SIG-M5 treated with dmso at 0.1 percent for 504 hours (cell line): Measurements from ENCODE around the gene MCC.
A peak's percentile ranks its signal among the peaks of the same experiment; 100 is the strongest.

Experiments
- DNase-seq: peaks from one replicate; lab custom pipeline; 2025; ENCODE audit not compliant: unreplicated experiment; lab: John Stamatoyannopoulos, UW

The MCC gene

GRCh38 chr5:113230711-113231652 is 257.3 kb downstream of the MCC start:
- DNase-seq = no peak

DNA sequence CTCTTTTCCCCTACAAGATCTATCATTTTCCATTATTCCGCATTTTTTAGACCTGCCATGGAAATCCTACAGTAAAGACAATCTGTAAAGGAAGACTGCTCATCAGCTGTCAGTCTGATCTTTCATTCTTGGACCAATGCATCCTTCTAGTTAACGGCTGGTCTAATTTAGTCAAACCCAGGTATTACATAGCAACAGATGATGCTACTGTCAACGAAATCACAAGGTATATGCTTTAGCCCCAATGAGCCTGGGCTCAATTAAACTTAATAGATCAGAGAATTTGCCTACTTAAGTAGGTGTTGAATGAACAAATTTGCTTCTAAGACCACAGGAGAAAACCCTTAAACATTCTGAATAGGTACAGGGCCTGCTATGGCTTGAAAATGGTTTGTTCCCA is 260.5 kb downstream of the MCC start:
- DNase-seq = no peak

DNA sequence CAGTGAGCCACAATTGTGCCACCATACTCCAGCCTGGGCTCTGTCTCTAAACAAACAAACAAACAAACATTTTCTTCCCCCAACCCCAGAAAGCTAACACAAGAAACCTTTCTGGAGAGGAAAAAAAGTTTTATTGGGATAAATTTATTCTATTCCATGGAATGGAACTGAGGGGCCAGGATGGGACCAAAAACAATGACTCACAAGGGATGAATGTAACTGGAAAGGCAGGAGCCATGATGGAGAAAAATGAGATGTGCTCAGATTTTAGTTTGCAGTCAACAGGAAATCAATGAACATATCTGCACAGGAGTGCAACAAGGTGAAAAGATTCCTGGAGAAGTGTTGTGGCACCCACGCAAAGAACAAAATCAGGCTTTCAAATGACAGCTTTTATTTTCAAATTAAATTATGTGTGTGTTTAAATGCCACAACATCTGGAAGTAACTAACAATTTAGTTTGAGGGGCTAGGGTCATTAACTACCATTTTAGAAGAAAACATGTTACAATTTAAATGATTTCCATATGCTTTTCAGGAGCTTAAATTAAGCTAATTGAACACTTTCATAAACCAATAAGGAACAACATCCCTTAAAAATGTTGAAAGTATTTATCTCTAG is 262.0 kb downstream of the MCC start:
- DNase-seq = no peak

DNA sequence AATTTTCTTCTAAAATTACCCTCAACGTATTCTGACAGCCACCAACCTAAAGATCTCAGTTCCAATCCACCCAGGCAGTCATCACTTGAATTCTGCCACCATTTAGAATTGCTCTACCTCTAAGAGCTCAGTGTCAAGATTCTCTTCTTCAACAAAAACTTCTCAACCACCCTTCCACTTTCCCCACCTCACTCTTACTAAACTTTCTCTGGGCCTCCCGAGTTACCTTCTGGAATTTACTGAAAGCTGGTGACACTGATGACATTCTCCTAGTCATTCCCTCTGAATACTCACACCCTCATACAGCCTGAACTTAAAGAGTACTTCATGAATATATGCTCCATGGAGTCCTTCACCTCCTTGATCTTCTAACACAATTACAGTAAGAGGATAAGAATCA is 263.0 kb downstream of the MCC start:
- no peak for DNase-seq

DNA sequence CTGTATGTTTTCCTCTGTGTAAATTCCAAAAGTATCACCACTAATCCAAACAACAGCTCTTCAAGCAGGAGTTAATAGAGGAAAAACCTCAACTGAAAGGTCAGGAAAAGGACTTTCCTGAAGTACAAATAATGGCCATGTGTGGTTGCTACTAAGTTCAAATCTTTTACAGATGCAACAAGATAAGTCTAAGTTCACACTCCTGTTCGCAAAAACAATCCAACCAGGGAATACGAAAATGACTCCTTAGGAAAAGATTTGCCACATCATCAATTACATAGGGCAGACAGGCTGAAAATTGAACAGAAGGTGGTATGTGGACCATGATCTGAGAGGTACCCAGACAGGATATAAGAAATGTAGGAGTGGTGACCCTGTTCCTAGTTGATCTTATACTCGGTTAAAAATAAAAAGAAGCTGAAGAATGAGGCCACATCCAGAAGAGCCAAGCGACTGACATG is 263.6 kb downstream of the MCC start:
- DNase-seq = no peak

DNA sequence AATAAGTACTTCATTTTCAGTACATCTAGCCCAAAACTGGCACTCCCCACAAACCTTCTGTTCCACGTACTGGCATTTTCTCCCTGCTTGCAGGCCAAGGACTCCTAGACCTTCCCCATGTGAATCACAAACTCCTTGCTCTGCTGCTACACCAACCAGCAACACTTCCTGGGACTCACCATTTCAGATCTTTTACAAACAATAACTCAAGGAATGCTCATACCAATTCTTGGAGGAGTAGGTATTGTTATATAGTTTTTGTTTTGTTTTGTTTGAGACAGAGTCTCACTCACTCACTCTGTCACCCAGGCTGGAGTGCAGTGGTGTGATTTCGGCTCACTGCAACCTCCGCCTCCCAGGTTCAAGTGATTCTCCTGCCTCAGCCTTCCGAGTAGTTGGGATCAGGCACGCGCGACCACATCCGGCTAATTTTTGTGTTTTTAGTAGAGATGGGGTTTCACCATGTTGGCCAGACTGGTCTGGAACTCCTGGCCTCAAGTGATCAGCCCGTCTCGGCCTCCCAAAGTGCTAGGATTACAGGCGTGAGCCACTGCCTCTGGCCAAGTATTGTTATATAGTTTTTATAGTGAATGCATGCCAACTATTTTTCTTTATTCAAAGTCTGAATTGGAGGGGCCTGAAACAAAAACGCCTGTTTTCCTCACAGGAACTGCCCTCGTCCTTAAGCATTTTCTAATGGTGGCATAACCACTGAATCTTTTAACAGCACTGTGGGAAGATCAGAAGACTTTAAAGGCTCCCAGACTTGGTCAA is 264.2 kb downstream of the MCC start:
- DNase-seq = no peak

GRCh38 chr5:113223315-113223714 is 264.9 kb downstream of the MCC start:
- no peak for DNase-seq

GRCh38 chr5:113221294-113222176 is 266.7 kb downstream of the MCC start:
- no peak for DNase-seq

DNA sequence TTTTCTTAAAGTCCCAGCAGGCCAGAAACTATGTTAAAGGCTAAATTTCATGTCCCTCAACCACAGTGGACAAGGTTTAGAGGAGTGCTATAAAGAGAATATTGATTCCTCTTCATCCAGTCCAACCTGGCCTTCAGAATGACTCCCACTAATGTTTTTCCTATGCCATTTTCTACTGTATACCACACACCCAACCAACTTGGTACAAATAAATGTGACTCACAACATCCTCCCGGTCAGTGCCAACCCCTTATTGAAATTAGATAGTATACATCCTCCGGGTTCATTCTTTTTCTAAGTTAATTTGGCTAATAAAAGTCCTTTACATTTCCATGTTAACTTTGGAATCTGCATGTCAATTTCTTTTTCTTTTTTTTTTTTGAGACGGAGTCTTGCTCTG is 268.6 kb downstream of the MCC start:
- no peak for DNase-seq

GRCh38 chr5:113218906-113219517 is 269.2 kb downstream of the MCC start:
- no peak for DNase-seq

GRCh38 chr5:113218200-113218599 is 270.1 kb downstream of the MCC start:
- no peak for DNase-seq

DNA sequence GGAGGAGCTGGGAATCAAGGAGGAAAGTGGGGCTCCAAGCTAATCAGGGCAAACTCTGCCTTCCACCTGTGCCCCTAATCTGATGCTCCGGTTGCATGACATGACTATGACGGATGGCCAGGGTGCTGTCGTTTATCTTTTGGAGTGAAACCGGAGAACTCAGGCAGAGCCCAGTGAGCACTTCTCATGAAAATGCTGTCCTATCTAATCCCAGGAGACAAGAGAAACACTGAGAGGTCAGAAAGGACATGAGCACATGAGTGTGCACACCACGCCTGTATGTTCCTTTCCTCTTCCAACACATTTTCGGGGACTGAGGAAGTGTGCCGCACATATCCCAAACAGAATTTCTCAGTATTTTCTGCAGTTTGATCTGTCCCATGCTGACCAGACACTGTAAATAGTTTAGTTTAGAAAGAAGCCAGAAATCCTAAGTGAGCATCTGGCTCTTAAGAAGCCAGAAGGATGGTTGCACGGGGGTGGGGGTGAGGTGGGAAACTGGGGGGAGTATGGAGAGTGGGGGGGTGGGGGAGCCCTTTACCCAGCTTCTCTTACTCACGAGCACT is 270.6 kb downstream of the MCC start:
- no peak for DNase-seq

GRCh38 chr5:113216545-113216944 is 271.7 kb downstream of the MCC start:
- no peak for DNase-seq

GRCh38 chr5:113215401-113216060 is 272.7 kb downstream of the MCC start:
- DNase-seq = no peak

GRCh38 chr5:113214606-113215323 is 273.5 kb downstream of the MCC start:
- no peak for DNase-seq

DNA sequence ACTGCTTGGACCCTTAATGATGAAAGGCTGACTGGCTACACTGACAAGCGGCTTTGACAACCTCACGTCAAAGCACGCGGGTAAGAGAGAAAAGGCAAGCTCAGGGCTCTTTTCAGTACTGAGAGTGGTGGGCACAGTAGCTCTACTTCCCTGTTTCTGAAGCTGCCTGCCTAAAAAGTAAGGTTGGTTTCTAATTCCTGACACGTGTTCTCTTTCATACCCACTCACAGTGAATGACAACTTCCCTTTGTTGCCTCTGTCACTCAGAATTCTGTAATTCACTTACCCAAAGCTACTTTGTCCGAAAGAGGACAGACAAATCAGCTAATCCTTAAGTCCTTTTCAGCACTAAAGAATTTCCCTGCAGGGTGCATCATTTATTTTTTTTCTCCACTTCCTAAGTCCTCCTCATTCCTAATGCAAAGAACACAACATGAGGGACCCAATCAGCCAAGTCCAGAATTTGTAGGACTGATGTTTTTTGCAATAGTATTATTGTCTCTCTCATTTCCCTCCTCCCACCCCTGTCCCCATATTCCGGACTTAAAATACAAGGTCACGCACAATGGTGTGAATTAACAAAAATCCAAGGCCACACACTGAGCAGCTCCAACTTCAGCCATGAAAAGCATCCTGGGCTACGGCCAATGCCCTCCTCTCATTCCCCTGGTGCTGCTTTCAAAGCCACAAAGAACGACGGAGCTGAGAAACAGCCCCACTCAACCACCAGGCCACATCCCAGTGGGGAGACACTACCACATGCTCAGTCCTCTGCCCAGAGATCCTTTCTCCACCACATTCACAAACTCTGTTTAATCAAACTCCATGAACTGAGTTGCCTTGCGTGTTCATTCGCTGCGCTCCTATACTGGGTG is 274.5 kb downstream of the MCC start:
- peak; percentile 43 for DNase-seq

GRCh38 chr5:113212244-113212920 is 275.9 kb downstream of the MCC start:
- no peak for DNase-seq
